CD4-positive, alpha-beta T cell treated with Interleukin-21 for 1 hour (primary cell): Measurements from ENCODE around the gene NRIP1.
A peak's percentile ranks its signal among the peaks of the same experiment; 100 is the strongest.

ENCODE experiments used
- DNase-seq: peaks from one replicate; pipeline ENCODE4 v3.0.0-alpha.2; 2020

The NRIP1 gene

DNA sequence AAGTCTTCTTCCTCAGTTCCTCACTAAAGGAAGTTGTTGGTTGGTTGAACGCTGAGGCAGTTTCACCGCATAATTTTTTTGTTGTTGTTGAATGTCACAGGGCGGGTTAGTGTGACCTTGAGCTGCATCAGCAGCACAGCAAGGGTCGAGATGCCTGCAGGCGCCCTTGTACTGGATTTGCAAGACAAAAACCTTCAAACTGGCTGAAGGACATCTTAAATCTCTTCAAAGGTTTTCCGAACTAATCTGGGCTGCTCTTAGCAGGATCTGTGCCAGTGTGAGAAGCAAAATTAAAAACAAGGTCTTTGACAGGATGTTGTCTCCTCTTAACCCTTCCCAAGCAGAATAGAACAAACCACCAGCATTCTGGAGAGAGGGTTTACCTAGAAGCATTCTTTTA, 59.4 kb downstream of the NRIP1 start:
- peak; percentile 5 for DNase-seq

GRCh38 chr21:15004721-15005370, 60.0 kb downstream of the NRIP1 start:
- no peak for DNase-seq

GRCh38 chr21:15003463-15004135, 61.2 kb downstream of the NRIP1 start:
- DNase-seq = no peak

DNA sequence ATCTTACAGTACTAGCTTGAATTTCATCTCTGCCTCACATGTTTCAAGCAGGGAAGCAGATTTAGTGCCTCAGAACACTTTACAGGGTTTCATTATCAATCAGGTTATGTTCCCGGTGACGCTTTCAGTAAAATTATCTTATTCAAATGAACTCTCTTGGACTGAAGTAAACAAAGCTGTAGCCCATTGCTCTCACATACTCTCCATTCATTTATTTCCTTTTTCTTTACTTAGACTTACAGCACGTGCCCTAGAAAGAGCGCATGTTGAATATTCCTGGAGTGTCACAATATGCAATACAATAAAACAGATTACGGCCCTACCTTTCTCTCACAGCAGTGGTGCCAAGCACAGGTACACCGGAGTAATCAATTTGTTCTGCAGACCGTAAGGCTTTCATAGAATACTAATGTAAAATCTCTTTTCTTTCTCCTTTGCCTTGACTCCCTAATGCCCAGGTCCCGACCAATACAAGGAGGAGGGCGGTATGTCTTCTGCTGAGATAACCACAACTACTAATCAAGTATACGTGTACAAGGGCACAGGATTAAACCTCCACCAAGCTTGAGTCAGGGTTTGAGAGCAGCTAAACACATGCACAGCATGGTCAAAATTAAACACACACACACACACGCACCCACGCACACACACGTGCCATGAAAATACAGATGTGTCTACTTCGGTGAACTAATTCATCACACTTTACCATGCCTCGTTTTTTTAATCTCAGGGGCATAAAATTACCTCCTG, 62.8 kb downstream of the NRIP1 start:
- no peak for DNase-seq

DNA sequence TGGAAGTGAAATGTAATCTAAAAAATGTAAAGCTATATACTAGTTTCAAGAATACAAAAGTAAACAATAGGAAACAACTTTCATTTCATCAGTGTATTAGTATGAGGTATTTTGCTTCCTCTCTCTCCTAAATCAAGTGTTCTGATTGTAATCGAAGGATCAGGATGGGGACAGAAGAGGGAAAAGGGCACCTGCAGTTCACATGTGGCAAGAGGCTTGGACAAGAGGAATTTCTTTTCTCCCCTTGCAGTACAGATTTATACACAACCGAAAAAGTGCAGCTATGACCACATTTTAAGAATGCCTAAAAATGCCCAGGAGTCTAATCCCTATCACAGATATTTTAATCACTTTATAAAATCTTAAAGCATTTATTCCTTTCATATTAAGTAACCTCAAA, 63.7 kb downstream of the NRIP1 start:
- no peak for DNase-seq

- DNase-seq = no peak
Observed at GRCh38 chr21:15000081-15000480, 64.7 kb downstream of the NRIP1 start.

DNA sequence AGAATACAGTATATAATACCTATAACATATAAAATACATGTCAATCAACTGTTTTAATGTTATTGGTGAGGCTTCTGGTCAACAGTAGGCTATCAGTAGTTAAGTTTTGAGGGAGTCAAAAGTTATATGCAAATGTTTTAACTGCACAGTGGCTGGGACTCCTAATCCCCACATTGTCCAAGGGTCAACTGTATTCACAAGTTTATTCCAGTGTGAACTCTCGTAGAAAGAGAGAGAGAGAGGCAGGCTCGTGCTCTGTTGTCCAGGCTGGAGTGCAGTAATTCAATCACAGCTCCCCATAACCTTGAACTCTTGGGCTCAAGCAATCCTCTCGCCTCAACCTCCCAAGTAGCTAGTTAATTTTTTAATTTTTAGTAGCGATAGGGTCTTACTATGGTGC, 66.0 kb downstream of the NRIP1 start:
- DNase-seq = no peak

DNA sequence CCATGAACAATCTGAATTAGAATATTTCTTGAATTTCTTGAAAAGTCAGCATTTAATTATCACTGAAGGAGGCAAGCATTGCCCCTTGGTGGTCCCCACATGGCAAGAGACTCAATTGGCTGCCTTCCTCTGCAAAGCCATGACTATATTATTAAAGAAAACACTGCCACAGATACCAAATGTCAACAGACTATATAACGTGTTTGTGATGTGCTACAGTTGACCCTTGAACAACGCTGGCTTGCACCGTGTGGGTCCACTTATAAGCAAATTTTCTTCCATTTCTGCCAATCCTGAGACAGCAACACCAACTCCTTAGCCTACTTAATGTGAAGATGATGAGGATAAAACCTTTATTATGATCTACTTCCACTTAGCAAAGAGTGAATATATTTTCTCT, 66.5 kb downstream of the NRIP1 start:
- DNase-seq = no peak

- DNase-seq = no peak
Observed at GRCh38 chr21:14995695-14996490, 68.9 kb downstream of the NRIP1 start.

GRCh38 chr21:14995226-14995625, 69.6 kb downstream of the NRIP1 start:
- no peak for DNase-seq

DNA sequence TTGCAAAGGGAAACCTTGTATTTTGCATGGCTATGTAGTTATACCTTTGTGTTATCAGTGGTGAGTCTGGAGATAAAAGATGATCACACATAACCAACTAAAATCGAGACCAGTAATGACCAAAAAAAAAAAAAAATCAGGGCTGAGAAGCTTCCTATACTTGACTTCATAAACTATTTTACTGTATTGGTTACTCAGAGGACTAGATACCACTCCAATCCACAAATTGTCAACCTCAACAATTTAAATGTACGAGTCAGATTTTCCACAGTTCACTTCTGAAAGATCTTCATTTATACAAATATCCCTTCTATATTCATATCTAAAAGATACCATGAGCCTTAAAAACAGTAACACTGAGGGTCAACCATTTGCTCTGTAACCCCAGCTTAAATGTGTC, 71.7 kb downstream of the NRIP1 start:
- no peak for DNase-seq

- DNase-seq = no peak
Observed at GRCh38 chr21:14991957-14992356, 72.8 kb downstream of the NRIP1 start.

DNA sequence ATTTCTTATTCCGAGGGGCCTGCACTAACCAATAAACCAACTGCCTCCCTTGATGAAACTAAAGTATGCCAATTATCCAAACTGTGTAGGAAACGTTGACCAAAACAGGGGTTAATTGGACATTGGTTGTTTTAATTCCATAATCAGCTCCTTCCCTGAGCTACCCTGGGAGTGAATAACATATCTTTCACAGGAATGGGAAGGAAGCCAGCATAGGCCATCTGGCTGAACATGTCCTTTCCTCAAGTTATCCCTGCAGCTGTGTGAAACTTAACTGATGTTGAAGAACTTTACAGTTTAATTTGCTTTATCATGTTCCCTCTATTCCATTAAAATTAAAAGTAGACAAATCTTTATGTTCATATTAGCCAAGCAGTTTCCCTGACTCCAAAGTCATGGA, 75.4 kb downstream of the NRIP1 start:
- DNase-seq = no peak

DNA sequence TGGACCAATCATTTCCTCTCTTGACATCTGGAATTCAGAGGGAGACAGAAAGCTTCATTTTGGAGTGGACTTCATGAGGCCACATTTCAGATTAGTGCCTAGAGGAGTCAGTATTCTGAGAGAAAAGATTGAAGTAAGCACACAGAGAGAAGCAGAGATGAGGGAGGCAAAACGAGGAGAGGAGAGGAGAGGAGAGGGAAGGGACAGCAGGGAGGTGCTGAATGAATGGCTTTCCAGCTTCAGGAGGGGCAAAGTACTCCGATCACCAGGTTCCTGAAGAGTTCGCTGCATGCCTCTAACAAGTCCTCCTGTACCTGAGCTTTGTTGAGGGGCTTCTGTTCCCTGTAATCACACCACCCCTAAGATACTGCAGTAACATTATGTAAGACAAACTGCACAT, 76.0 kb downstream of the NRIP1 start:
- no peak for DNase-seq

DNA sequence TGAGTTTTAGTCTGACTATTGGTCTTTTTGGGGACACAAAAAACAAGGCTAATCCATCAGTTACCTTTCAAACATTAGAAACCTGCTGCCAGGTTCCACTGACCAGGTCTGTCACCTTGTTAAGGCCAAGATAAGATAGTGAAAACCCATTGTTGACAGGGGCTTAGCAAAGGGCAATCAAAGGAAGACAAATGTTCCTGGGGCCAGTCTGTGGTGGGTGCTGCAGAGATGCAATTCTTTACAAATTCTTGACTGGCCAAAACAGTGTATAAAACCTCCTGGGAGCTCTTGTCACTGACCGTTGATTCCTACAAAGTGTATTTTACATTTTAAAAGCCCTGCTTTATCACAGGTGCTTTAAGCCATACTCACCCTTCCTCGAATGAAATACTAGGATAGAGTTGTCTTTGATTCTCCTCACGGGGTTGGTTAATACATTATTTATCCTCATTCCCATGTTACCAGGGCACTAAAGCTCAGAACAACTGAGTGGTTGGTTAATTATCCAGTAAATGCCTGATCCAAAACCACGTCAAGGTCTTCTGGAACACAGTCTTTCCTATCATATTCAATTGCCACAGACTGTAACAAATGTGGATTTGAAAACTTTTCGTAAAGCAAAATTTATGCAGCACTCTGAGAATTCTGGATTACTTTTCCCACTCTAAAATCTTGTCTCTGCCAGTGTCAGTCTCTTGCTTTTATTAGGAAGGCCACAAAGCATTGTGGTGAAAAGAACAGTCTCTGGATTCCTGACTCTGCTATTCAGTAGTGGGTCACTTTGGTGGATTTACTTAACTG, 77.2 kb downstream of the NRIP1 start:
- DNase-seq = no peak

- no peak for DNase-seq
Observed at GRCh38 chr21:14985306-14985705, 79.5 kb downstream of the NRIP1 start.

- DNase-seq = no peak
Observed at GRCh38 chr21:14982336-14982735, 82.5 kb downstream of the NRIP1 start.

DNA sequence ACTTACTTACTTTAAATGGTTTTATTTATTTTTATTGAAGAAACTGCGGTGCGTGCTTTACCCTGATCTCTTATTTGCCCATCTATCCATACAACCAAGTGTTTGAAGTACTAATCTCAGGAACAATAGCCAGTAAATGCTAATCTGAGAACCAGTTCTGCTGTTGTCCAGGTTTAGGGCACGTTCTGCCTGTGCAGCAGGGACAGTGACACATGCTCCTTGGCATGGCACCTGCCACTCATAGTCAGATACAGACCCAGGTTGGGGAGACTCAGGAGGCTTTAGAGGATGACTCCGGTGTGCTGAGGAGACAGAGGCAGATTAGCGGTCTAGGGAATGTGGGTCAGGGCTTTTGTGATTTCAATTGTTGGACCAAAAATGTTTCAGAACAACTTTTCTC, 83.6 kb downstream of the NRIP1 start:
- DNase-seq = no peak

GRCh38 chr21:14979264-14979663, 85.5 kb downstream of the NRIP1 start:
- DNase-seq = no peak

- DNase-seq = no peak
Observed at GRCh38 chr21:14977814-14978213, 87.0 kb downstream of the NRIP1 start.

DNA sequence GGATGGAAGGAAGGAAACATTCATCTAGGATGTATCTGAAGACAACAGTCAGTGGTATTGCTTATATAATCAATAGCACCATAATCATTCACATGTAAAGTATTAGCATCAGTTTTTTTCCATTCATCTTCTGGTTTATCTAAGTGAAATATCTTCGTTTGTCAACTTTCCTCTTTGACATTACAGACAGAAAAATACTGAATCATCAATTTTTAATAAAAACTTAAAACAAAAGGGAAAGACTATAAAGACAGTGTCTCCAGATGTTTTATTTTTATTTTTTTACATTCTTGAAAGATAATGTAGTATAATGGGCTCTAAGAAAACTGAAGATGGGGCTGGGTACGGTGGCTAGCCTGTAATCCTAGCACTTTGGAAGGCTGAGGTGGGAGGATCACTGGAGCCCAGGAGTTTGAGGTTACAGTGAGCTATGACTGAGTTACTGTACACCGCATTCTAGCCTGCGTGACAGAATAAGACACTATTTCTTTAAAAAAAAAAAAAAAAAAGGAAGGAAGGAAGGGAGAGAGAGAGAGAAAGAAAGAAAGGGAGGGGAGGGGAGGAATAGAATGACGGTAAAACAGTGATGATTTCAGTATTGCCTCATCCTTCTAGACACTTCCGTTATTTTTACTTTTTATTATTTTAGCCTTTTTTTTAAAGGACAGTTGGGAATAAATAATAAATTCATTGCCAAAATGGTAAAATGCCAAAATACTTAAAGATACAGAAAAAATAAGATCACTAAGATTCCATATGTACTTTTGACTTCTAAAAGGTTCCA, 89.5 kb downstream of the NRIP1 start:
- no peak for DNase-seq

DNA sequence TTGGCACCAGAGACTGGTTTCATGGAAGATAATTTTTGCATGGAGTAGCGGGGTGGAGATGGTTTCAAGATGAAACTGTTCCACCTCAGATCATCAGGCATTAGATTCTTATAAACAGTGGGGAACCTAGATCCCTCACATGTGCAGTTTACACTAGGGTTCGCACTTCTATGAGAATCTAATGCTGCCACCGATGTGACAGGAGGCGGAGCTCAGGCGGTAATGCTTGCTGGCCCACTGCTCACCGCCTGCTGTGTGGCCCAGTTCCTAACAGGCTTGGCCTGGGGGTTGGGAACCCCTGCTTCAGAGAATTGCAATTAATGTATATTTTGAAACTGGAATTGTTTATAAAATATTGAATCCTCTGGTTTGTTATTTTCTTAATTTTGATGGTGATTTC, 92.1 kb downstream of the NRIP1 start:
- DNase-seq = no peak
